GM18907 (cell line): ENCODE results near the gene PELO.
"Not testable (repeated sequence)": the region's sequence is repeated elsewhere in the genome, so short reads cannot be mapped to it uniquely, and the experiment has no call there.

ENCODE experiments used
- ATAC-seq: cut with Tn5 transposase; IDR thresholded peaks from one replicate; pipeline ENCODE4 v1.9.1; 2021; ENCODE audit warnings: mild to moderate bottlenecking, moderate library complexity; ENCODE audit not compliant: unreplicated experiment

The PELO gene, protein sequence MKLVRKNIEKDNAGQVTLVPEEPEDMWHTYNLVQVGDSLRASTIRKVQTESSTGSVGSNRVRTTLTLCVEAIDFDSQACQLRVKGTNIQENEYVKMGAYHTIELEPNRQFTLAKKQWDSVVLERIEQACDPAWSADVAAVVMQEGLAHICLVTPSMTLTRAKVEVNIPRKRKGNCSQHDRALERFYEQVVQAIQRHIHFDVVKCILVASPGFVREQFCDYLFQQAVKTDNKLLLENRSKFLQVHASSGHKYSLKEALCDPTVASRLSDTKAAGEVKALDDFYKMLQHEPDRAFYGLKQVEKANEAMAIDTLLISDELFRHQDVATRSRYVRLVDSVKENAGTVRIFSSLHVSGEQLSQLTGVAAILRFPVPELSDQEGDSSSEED

DNA sequence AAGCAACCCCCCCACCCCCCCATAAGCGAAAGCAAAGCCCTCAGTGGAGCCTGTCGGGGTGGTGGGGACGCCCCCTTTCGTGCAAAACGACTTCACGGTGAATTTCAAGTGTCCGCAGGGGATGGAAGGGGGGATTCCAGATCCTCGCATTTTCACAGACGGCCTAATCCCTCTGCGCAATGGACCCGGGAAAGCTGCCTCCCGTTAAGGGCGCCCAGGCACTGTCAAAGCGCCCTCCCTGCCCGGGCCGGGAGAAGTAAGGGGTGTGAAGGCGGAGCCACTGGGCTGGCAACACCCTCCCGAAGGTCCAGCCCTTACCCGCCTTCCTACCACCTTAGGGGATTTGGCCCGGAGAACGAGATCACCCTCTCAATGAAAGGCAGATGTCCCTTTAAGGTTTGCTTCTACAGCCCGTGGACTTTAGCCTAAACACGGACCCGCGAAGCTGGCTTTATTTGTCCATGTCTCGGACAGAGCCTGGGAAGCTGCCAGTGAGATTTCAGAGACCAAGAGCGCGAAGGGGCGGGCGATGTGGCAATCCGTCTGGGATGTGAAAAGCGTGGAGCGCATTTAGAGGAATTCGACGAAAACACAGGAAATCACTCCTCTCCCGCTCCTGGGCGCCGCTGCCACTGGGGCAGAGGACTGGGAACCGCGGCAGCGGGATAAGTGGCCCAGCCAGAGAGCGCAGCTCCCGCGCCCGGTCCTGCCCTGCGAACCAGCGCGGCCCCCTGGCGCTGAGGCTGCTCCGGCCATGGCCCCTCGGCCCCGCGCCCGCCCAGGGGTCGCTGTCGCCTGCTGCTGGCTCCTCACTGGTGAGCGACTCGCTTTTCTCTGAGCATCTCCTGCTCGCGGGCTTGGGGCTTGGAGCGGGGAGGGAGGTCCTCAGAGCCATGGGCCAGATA, at the start of gene PELO, which contains the start of gene ITGA1:
PELO (plus strand) TSS at position 317 of the 905 bp plus-strand sequence. CDS start 12,479 bp downstream, outside the sequence.
ITGA1 (plus strand) TSS at position 317 of the 905 bp plus-strand sequence; CDS start at position 755, 438 bp downstream.
- ATAC-seq, result peak; percentile 88

DNA sequence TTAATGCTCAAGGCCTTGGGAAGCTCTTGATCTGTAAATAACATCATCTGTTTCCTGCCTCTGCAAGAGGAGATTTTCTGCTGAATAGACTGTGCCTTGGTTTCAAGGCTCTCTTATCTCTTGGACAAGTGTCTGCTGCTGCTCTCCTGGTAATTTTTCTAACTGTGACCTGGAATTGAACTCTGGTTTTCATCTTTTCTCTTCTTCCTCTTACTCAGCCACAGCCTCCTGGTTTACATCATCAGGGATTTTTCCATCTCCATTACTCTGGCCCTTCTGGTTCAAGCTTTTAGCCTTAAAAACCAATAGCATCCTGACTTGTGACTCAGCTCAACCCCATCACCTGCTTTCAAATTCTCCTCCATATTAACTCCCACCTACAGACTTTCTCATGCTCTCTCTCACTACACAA, 49.6 kb upstream of the PELO start:
- peak; percentile 71 for ATAC-seq

DNA sequence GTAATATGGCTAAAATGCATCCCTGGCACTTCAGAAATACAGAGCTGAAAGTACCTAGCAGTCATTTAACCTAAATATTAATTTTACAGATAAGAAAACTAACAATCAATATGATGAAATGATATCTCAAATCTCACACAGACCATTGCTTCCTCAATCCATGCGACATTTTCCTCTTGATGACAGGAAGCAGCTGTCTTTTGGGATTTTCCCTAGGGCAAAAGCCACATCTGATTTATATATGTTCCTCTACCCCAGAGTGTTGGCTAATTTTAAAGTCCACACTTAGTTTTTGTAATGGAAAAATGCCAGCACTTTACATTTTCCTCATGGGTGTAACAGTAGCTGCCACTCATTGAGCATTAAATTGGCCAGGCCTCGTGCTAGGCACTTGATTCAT, 47.7 kb upstream of the PELO start:
- ATAC-seq, result no peak

DNA sequence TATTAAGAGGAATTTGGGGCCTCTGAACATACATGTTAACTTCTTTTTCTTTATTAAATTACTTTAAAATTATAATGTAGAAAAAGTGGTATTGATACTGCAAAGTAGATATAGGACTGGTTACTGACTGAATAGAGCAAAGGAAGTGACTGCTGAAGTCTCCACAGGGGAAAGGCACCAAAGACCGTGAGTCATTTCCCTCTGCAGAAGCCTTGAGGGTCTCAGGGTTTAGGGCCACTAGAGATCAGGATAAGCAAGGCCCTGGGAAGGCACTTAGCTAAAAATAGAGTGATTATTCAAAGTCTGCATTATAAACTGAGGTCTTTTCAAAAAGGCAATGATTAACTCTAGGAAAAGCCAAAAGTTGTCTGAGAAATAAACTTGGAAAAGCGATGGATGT, 44.7 kb upstream of the PELO start:
- no peak for ATAC-seq

DNA sequence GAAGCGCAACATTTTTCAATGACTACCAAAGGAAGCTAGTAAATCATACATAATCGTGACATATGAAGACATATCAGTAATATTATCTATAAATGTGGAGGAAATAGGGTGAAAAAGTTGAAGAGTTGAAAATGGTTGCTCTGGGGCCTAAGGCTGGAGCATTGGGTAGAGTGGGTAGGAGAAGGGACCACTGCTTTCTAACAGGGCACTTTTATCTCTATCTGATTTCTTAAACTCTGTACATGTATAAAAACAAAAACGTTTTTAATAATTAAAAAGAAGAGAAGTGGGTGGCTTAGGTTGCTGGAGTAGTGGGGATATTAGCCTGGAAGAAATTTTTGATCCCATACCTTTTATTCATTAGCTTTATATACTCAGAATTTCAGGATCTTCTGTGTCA, 44.2 kb upstream of the PELO start:
- no peak for ATAC-seq

DNA sequence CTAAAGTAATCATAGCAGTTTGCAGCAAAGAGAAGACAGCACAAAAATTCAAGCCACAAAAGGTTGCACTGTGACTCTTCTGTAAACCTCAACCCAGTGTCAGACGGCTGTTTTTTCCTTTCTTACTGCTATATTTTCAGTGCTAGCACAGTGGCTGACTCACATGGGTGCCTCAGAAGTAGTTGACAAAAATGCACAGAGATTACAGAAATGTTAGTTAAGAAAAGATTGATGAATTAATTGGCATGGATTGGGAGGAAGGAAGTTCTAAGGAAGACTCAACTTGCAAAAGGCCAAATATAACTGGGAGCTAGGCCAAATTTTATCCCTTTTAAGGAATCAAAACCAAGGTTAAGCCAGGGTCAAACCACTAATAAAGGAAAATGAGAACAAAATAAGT, 43.7 kb upstream of the PELO start:
- ATAC-seq, result peak; percentile 78

DNA sequence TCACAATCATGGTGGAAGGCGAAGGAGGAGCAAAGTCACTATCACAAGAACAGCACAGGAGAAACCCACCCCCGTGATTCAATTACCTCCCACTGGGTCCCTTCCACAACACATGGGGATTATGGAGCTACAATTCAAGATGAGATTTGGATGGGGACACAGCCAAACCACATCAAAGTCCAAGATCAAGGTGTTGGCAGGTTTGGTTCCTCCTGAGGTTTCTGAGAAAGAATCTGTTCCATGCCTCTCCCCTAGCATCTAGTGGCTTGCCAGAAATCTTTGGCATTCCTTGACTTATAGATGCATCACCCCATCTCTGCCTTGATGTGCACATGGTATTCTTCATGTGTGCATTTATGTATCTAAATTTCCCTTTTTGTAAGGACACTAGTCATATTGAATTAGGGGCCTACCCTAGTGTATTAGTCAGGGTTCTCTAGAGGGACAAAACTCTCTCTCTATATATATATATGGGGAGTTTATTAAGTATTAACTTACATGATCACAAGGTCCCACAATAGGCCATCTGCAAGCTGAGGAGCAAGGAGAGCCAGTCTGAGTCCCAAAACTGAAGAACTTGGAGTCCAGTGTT, 42.8 kb upstream of the PELO start:
- ATAC-seq, result not testable (repeated sequence)

DNA sequence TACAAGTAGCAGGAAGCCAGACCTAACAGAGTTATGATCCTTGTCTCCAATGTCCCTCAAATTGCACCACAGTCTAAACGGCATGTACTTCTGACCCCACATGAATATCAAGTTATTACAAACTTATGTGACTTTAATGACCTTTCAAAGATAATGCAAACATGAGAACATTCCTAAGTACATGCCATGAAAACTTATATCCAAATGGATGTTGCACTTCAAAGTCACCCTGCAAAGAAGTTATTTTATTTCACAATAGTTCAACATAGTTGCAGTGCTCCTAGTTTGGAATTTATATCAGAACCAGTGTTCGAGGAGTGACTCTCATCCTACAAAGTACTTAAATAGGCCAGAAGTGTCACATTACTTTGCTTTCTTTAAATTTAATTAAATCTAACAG, 41.2 kb upstream of the PELO start:
- ATAC-seq, result no peak

DNA sequence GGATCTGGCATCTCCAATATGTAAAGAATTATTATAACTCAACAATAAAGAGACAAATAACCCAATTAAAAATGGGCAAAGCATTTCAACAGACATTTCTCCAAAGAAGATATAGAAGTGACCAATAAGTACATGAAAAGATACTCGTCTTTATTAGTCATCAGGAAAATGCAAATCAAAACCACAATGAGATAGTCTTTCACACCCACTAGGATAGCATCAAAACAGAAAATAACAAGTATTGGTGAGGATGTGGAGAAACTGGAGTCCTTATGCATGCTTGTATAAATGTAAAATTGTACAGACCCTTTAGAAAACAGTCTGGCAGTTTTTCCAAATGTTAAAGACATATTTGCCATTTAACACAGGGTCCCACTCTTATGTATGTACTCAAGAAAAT, 39.1 kb upstream of the PELO start:
- no peak for ATAC-seq

DNA sequence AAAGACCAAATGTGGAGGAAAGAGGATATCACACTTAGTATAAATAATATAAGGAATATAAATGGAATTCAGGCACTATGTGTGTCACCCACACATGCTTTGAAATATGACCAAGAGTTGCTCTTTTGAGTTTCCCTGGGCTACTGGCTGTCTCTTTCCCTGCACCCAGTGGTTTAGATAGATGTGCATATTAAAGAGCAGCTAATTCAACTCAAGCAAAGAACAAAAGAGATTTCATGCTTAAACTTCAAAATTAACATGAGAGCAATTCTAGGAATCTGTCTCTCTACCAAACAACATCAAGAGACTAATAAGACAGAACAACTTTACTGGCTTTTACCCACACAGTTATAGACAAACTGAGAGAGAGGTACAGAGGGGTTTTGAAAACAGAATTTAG, 38.0 kb upstream of the PELO start:
- ATAC-seq, result no peak

DNA sequence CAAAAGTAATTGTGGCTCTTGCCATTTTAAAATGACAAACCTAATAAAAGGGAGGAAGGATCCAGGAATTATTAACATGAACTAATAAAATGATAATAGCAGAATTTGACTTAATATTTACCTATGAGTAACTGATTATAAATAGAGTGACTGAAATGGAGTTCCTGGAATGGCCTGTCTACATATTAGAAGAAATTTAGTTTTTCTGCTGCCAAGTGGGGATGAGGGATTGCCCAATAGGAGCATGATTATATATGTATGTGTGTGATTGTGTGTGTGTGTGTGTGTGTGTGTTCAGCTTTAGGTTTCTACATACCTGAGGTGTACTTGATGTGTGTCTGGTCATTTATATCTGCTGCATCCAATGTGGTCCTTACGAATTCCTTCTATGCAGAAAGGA, 36.6 kb upstream of the PELO start:
- no peak for ATAC-seq

DNA sequence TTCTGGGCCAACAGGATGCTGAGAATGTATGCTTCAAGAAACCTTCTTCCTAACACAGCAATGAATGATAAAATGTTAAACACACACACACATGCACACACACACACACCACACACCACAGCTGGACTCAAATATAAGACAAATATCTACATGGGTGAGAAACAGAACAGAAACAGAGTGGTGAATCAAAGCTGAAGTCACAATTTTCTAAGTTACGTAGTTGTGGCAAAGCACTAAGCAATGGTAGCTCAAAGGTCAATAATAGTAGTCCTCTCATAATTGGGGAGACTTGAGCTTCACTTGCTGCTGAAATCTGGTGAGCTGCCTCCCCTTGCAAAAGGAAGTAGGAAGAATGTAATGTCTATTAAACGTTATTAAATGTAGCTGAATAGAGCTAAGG, 33.7 kb upstream of the PELO start:
- ATAC-seq, result no peak

DNA sequence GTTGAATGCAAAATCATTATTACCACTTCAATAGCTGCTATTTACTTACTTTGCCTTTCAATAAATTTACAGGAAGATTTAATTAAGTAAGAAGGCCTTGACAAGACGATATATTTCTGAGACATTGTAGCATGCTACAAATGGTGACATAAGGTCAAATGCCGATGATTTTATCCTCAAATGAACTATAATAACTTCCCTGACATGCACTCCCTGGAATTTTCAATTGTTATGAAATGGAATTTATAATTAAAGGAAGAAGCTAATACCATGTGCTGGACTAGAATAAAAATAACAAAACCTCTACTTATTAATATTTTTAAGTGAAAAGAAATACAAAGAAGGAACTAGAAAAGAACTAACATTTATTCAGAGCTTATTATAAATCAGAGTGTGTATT, 30.2 kb upstream of the PELO start:
- no peak for ATAC-seq

DNA sequence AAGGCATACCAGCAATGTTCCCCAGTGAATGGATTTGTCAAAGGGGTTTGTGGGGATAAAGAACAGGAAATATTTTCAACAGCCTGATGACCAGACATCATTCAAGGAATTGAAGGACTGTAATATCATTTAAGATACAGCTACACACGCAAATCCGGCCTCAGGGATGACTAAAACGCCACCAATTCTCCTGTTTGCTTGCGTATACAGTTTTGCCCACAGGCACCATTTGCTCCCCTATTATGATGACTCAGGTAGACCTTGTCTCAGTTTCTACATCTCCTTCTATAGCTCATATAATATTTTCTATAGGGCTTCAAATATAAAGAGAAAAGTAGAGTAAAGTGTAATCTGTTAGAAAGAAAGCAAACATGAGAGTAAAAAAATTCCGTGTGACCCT, 29.7 kb upstream of the PELO start:
- no peak for ATAC-seq

DNA sequence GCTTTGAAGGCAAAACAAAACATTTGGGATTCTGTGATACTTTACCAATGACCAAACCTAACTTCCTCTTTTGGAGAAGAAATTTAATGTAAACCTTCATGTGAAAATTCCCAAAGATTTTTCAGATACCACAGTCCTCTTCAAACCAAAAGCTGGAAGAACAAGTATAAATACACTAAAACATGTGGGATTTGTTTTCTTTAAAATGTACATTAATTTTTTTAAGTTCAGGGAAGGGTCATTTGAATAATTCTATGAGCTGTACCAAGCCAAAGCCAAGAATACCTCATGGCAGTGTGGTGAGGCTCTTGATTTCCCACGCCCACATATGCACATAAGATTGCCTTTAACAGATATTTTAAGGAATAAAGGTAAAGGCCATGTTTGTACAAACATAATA, 28.4 kb upstream of the PELO start:
- ATAC-seq, result no peak

DNA sequence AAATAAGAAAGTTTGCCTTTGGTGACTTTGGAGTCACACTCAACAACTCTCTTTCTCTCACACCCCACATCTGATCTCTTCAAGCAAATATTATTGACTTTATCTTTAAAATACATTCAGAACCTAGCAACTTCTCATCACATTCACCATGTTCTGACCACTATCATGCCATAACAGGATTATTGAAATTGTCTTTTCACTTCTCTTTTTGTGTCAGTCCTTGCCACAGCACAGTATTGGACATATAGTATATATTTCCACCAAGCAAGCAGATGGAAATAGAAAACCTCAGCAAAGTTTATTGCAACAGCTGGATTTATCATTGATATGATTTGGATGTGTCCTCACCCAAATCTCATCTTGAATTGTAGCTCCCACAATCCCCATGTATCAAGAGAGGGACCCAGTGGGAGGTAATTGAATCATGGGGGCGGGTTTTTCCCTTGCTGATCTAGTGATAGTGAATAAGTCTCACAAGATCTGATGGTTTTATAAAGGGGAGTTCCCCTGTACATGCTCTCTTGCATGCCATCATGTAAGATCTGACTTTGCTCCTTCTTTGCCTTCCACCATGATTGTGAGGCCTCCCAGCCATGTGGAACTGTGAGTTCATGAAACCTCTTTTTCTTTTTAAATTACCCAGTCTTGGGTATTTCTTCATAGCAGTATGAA, 26.9 kb upstream of the PELO start:
- ATAC-seq, result peak; percentile 67

DNA sequence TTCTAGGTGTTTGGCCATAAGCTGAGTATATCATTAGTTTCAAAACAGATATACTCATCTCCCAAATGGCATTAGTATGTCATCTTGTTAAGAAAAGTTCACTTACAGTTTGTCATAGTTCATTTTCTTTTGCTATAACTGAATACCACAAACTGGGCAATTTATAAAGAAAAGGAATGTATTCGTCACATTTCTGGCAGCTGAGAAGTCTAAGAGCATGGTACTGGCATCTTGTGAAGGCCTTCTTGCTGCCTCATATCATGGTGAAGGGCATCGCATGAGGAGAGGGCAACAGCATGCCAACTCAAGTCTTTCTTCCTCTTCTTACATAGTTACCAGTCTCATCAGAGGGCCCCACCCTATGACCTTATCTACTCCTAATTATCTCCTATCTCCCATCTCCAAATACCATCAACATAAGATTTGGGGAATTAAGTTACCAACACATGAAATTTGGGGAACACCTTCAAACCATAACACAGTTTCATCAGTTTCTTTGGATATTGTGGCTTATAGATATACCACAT, 20.4 kb upstream of the PELO start:
- no peak for ATAC-seq

DNA sequence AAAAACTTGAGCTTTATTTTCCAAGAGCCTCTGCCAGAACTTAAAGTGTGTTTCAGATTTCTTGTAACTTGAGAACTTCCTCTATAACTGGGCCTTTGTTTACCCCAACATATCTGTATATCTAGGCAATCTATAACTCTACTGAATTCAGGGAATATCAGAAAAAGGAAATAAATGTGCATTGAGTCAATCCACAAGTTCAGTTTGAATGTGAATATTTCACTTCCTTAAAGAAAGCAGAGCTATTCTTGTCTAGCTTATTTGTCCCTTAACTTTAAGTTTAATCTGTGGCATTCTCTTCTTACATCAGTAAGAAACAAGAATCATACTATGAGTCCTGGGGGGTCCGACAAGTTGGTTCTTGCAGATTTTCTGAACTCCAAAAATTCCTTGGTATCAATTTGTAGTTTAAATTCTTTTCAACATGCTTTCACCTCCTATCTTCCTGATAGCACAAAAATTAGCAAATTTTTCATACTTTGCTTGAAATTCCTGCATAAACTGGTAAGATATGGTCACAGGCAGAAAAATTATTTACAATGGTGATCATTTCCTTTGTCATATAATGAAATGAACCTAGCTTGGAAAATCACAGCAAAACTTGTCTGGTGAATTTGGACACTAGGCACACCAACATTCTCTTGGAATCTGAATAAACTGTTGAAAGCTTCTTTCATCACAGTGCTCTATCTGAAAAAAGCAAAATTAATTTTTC, 19.8 kb upstream of the PELO start:
- peak; percentile 58 for ATAC-seq

DNA sequence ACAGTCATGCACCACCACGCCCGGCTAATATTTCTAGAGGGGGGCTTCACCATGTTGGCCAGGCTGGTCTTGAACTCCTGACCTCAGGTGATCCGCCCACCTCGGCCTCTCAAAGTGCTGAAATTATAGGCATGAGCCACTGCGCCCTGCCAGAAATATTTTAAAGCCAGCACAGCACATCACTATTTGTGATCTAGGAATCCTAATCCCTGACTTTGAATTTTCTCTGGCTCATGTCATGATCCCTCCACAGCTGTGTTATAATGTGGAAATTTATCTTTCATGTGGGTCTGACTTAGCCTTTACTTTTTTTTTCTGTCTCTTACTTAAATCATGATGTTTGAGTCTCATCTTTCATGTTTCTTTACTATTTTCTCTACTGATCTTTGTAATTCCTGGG, 18.7 kb upstream of the PELO start:
- ATAC-seq, result no peak

DNA sequence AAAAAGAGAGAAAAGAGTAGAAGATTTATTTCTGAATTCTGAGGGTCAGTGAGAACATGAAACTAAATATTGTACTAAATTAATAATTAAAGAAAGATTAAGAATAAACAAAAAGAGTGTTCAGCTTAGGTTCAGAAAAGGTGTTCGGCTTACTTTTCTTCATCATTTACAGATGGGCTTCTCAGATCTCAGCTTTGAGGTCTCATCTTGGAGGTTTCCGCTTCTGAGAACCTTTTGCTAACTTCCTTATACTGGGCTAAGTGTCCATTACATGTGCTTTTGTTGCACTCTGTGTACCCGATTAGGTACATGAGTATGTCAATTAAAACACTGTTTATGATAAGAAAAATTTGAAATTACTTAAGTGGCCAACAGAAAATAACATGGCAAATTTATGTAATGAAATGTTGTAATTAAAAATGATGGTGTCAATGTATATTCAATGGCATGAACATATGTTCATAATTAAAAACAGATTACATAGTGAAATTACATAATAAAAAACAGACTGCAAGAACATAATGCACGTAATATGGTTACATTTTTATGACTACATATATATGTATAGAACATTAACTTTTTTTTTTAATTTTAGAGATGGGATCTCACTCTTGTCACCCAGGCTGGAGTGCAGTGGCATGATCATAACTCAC, 17.3 kb upstream of the PELO start:
- ATAC-seq, result no peak
